GM12878 (cell line): Measurements from ENCODE around the gene CARD14. TPM values are rescaled to one million over a fixed set of nuclear protein-coding genes. Genes with fewer than 3 reads are reported as not detected.

Experiments used
- ATAC-seq: fragments of 200-7000 bp; cut with Tn5 transposase; 3 replicates; pipeline ENCODE4 v1.9.1; 2020; ENCODE audit warnings: mild to moderate bottlenecking, moderate library complexity
- BruUV-seq: library from RNA; stranded (reverse); fragments of 400-500 nt; replicated peaks from 2 replicates; lab custom pipeline; 2021; lab: Mats Ljungman, UMichigan
- CTCF ChIA-PET: fragments of 300-600 bp; sonication (Branson Sonifier 250); formaldehyde crosslinking; extraction: SDS; loops from one replicate; lab custom pipeline; 2021; ENCODE audit warnings: inconsistent platforms; lab: Yijun Ruan, JAX
- POLR2A ChIA-PET: fragments of 350-600 bp; formaldehyde crosslinking; extraction: SDS; loops from one replicate; lab custom pipeline; 2021; ENCODE audit warnings: inconsistent platforms; lab: Charles Lee
- RAD21 ChIA-PET: fragments of 300-600 bp; sonication (Branson Sonifier 250); formaldehyde crosslinking; loops from one replicate; lab custom pipeline; 2023; ENCODE audit warnings: antibody characterized with exemption; ENCODE audit not compliant: unreplicated experiment; lab: Charles Lee
- SMC1A ChIA-PET: fragments of 300-600 bp; sonication (Branson Sonifier 250); formaldehyde crosslinking; loops from one replicate; lab custom pipeline; 2023; ENCODE audit not compliant: unreplicated experiment, uncharacterized antibody; lab: Charles Lee
- DNase-seq: peaks from one replicate; pipeline ENCODE4 v3.0.0-alpha.2; 2011; ENCODE audit warnings: low read depth, low spot score
- FAIRE-seq: peaks from 3 replicates; lab custom pipeline; 2011; peaks lifted over from hg19 to GRCh38; lab: Jason Lieb, UNC
- H2AFZ ChIP-seq: 2 replicates; pipeline ENCODE4 v1.6.0; 2011; ENCODE audit warnings: low read depth, low read length, control low read depth; ENCODE audit not compliant: control insufficient read depth
- H3K27ac ChIP-seq: 2 replicates; pipeline ENCODE4 v1.5.1; 2011; ENCODE audit warnings: control low read depth; ENCODE audit not compliant: control insufficient read depth, insufficient read depth
- H3K27me3 ChIP-seq, 2 experiments: replicated peaks in 1 of 2; 2 replicates each; pipeline versions ENCODE4 v1.6.0 to v1.6.1; 2011; ENCODE audit warnings: low read length in 1 of 2; ENCODE audit not compliant: control insufficient read depth in 2 of 2, insufficient read depth in 2 of 2
- H3K36me3 ChIP-seq, 2 experiments: 2 replicates each; pipeline ENCODE4 v1.5.1; 2011; ENCODE audit warnings: low read length in 1 of 2; ENCODE audit not compliant: control insufficient read depth in 2 of 2, insufficient read depth in 2 of 2
- H3K4me1 ChIP-seq: 2 replicates; pipeline ENCODE4 v1.6.1; 2011; ENCODE audit warnings: mild to moderate bottlenecking, low read length, moderate library complexity, mixed read lengths; ENCODE audit not compliant: control insufficient read depth, insufficient read depth
- H3K4me2 ChIP-seq: 2 replicates; pipeline ENCODE4 v1.6.0; 2011; ENCODE audit warnings: control low read depth; ENCODE audit not compliant: control insufficient read depth, insufficient read depth
- H3K4me3 ChIP-seq: fragments of 200-600 bp; sonication (generic); 2 replicates; pipeline ENCODE4 v1.5.1; 2016
- H3K79me2 ChIP-seq: 2 replicates; pipeline ENCODE4 v1.6.0; 2011; ENCODE audit warnings: low read length; ENCODE audit not compliant: control insufficient read depth, insufficient read depth
- H3K9ac ChIP-seq: 2 replicates; pipeline ENCODE4 v1.8.0; 2011; ENCODE audit warnings: low read length, control low read depth, mixed read lengths; ENCODE audit not compliant: control insufficient read depth, insufficient read depth
- H3K9me3 ChIP-seq: replicated peaks from 3 replicates; pipeline ENCODE4 v1.5.1; 2011; ENCODE audit warnings: mild to moderate bottlenecking, low read length; ENCODE audit not compliant: control insufficient read depth, insufficient read depth
- H4K20me1 ChIP-seq: 2 replicates; pipeline ENCODE4 v1.6.0; 2011; ENCODE audit not compliant: control insufficient read depth, insufficient read depth
- BCL11A ChIP-seq: IDR thresholded peaks from 2 replicates; pipeline ENCODE4 v1.6.1; 2011; ENCODE audit warnings: low read depth, low read length
- CBX5 ChIP-seq: sonication (generic); IDR thresholded peaks from 2 replicates; pipeline ENCODE4 v1.6.1; 2016; ENCODE audit warnings: low read depth, moderate library complexity, mild to moderate bottlenecking, inconsistent platforms
- FOS ChIP-seq: IDR thresholded peaks from 3 replicates; pipeline ENCODE4 v1.6.1; 2011; ENCODE audit warnings: borderline replicate concordance; ENCODE audit not compliant: insufficient read length; ENCODE audit errors: extremely low read depth
- FOXK2 ChIP-seq: fragments of 450-650 bp; IDR thresholded peaks from 2 replicates; pipeline ENCODE4 v1.6.1; 2017; ENCODE audit warnings: mild to moderate bottlenecking, moderate library complexity
- HDAC6 ChIP-seq: fragments of 200-600 bp; sonication (generic); IDR thresholded peaks from one replicate; pipeline ENCODE4 v1.8.0; 2017; ENCODE audit warnings: antibody characterized with exemption; ENCODE audit not compliant: unreplicated experiment
- MEF2A ChIP-seq: IDR thresholded peaks from 2 replicates; pipeline ENCODE4 v1.6.1; 2011; ENCODE audit warnings: low read depth, mild to moderate bottlenecking, low read length, moderate library complexity; ENCODE audit not compliant: insufficient read depth
- MYC ChIP-seq: IDR thresholded peaks from 2 replicates; pipeline ENCODE4 v1.6.1; 2011; ENCODE audit warnings: mild to moderate bottlenecking, low read length, moderate library complexity, inconsistent platforms; ENCODE audit not compliant: insufficient read depth, insufficient replicate concordance, insufficient read length, severe bottlenecking
- NFYB ChIP-seq: IDR thresholded peaks from 2 replicates; pipeline ENCODE4 v1.6.1; 2011; ENCODE audit warnings: low read depth, mild to moderate bottlenecking, low read length, improper control_type of control experiment, moderate library complexity; ENCODE audit not compliant: insufficient read depth
- PAX8 ChIP-seq: fragments of 450-650 bp; IDR thresholded peaks from 2 replicates; pipeline ENCODE4 v1.6.1; 2017; ENCODE audit warnings: mild to moderate bottlenecking, moderate library complexity
- POLR2AphosphoS5 ChIP-seq: IDR thresholded peaks from 2 replicates; pipeline ENCODE4 v1.6.1; 2011; ENCODE audit warnings: mild to moderate bottlenecking, low read length, inconsistent platforms
- SMARCA5 ChIP-seq: fragments of 450-650 bp; IDR thresholded peaks from 2 replicates; pipeline ENCODE4 v1.6.1; 2017; ENCODE audit warnings: mild to moderate bottlenecking
- SREBF1 ChIP-seq: IDR thresholded peaks from 2 replicates; pipeline ENCODE4 v1.6.1; 2012; ENCODE audit warnings: mild to moderate bottlenecking, low read length
- TAF1 ChIP-seq: IDR thresholded peaks from 2 replicates; pipeline ENCODE4 v1.6.1; 2011; ENCODE audit warnings: mild to moderate bottlenecking, low read depth, low read length, borderline replicate concordance
- TARDBP ChIP-seq: IDR thresholded peaks from 2 replicates; pipeline ENCODE4 v1.6.1; 2016; ENCODE audit warnings: borderline replicate concordance
- TCF3 ChIP-seq: IDR thresholded peaks from 2 replicates; pipeline ENCODE4 v1.6.1; 2012; ENCODE audit warnings: low read depth, mild to moderate bottlenecking, low read length, borderline replicate concordance; ENCODE audit not compliant: insufficient read depth
- YBX1 ChIP-seq: fragments of 450-650 bp; IDR thresholded peaks from 2 replicates; pipeline ENCODE4 v1.6.1; 2016; ENCODE audit warnings: antibody characterized with exemption
- WGBS: methylation state at CpG from one replicate; pipeline ENCODE4 v1.1.6; 2016; ENCODE audit warnings: low lambda C conversion rate; ENCODE audit not compliant: insufficient replicate concordance, insufficient coverage; ENCODE audit errors: missing lambda C conversion rate; 5-methylcytosine and 5-hydroxymethylcytosine counted together
- in situ Hi-C: fragments of 300-500 bp; cut with MboI; formaldehyde crosslinking; loops from 9 replicates; pipeline ENCODE4 v1.14.3; 2018; ENCODE audit warnings: mixed read lengths
- intact Hi-C: fragments of 100-400 bp; cut with micrococcal nuclease; formaldehyde crosslinking; loops from one replicate; pipeline ENCODE4 v1.14.2; 2022; ENCODE audit not compliant: unreplicated experiment
- polyA plus RNA-seq, 11 experiments: library from polyadenylated mRNA; depleted of rRNA in 4 of 11; unstranded in 6 of 11; stranded (reverse) in 5 of 11; fragments of >200 nt; fragmentation: Nextera tagmentation in 4 of 11; fragmentation: Illumina TruSeq in 1 of 11; extraction: Ambion mirVana in 4 of 11; extraction: Trizol in 1 of 11; gene quantifications; 1 replicate in 1 of 11; 2 replicates in 10 of 11; pipeline versions ENCODE4 v1.2.1 to v1.2.3, GENCODE V29; 2011 to 2016; ENCODE audit warnings: inconsistent platforms in 2 of 11, missing spikeins in 2 of 11, low read depth in 1 of 11
- total RNA-seq, 4 experiments: library from RNA; depleted of rRNA in 3 of 4; stranded (reverse); fragments of >200 nt in 3 of 4; fragmentation: Illumina TruSeq in 1 of 4; extraction: Trizol in 1 of 4; gene quantifications; 2 replicates each; pipeline versions ENCODE4 v1.2.1 to v1.2.3, GENCODE V29; 2013 to 2021
- TF ChIP-seq, protein P1 (sequence below): fragments of 450-650 bp; IDR thresholded peaks from 2 replicates; pipeline ENCODE4 v1.6.1; 2017; ENCODE audit warnings: mild to moderate bottlenecking, low read depth, inconsistent platforms; ENCODE audit not compliant: poor library complexity, severe bottlenecking
- TF ChIP-seq, protein P2 (sequence below): IDR thresholded peaks from 2 replicates; pipeline ENCODE4 v1.6.1; 2011; ENCODE audit warnings: borderline replicate concordance, low read depth, mild to moderate bottlenecking, moderate library complexity, mixed read lengths, low read length; ENCODE audit not compliant: insufficient read depth; ENCODE audit errors: extremely low read length
- TF ChIP-seq, protein P3 (sequence below): fragments of 450-650 bp; IDR thresholded peaks from 2 replicates; pipeline ENCODE4 v1.6.1; 2014; ENCODE audit warnings: mild to moderate bottlenecking
- TF ChIP-seq, protein P4 (sequence below): IDR thresholded peaks from 2 replicates; pipeline ENCODE4 v1.6.1; 2011; ENCODE audit warnings: low read depth, low read length, improper control_type of control experiment, borderline replicate concordance

Gene CARD14
- total and polyA plus RNA-seq, 10 of the 15 experiments (the other 5 are each of a cell fraction or from before 2014, with no cell fraction given): 0.08 to 0.15 TPM; not detected in 8

DNA sequence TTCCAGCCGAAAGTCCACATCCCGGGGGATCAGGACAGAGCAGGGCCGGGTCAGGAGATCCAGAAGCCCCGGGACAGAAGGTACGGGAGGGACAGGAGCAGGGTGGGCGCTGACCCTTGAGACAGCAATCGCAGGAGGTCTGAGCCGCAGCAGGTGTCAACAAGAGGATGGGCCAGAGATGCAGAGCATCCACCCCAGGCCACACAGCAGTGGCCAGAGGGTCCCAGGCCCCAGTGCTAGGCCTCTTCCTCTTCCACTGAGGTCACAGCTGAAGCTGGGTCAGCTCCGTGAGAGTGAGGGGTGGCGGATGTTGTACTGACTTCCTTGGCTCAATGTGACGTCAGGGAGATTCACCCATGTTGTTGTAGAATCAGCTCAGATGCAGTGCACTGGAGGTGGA is 82.1 kb downstream of the CARD14 start:
- Histone ChIP-seq H3K9me3 (no peaks in the 10 kb centered on the region), H2AFZ (no peak overlapping the region), H4K20me1 (no peaks in the 10 kb centered on the region), H3K9ac (no peak overlapping the region), H3K4me3 (no peak overlapping the region), H3K36me3 (no peaks in the 10 kb centered on the region), H3K79me2 (no peaks in the 10 kb centered on the region), H3K4me2 (no peak overlapping the region), H3K27me3 (no peaks in the 10 kb centered on the region), H3K27ac (no peak overlapping the region), H3K4me1 (peaks cover 16% of the 10 kb centered on the region)
- ChIA-PET CTCF (interaction anchor here (1.2 kb wide), 1 partner anchor 56 kb away, joined by 4 read pairs; no protein-coding TSS in a partner anchor), RAD21 (interaction anchor here (0.8 kb wide), 1 partner anchor 57 kb away, joined by 3 read pairs; no protein-coding TSS in a partner anchor), SMC1A (interaction anchor here (0.6 kb wide), 1 partner anchor 1784 kb away, joined by 3 read pairs; no protein-coding TSS in a partner anchor), POLR2A (no interaction called here)
- BruUV-seq: no TSS peak
- no peak for FAIRE-seq
- intact Hi-C loops (loop anchor here (5.0 kb wide), 1 partner anchor 35 kb away; no protein-coding TSS in a partner anchor), in situ Hi-C loops (no loop called here)
- no peak for TF ChIP-seq SREBF1
- no peak for TF ChIP-seq TCF3
- TF ChIP-seq PAX8: no peak
- TF ChIP-seq, protein P1, sequence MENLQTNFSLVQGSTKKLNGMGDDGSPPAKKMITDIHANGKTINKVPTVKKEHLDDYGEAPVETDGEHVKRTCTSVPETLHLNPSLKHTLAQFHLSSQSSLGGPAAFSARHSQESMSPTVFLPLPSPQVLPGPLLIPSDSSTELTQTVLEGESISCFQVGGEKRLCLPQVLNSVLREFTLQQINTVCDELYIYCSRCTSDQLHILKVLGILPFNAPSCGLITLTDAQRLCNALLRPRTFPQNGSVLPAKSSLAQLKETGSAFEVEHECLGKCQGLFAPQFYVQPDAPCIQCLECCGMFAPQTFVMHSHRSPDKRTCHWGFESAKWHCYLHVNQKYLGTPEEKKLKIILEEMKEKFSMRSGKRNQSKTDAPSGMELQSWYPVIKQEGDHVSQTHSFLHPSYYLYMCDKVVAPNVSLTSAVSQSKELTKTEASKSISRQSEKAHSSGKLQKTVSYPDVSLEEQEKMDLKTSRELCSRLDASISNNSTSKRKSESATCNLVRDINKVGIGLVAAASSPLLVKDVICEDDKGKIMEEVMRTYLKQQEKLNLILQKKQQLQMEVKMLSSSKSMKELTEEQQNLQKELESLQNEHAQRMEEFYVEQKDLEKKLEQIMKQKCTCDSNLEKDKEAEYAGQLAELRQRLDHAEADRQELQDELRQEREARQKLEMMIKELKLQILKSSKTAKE: no peak
- no peak for TF ChIP-seq POLR2AphosphoS5
- TF ChIP-seq YBX1: no peak
- TF ChIP-seq FOS: no peak
- no peak for TF ChIP-seq HDAC6
- TF ChIP-seq CBX5: no peak
- TF ChIP-seq, protein P2, sequence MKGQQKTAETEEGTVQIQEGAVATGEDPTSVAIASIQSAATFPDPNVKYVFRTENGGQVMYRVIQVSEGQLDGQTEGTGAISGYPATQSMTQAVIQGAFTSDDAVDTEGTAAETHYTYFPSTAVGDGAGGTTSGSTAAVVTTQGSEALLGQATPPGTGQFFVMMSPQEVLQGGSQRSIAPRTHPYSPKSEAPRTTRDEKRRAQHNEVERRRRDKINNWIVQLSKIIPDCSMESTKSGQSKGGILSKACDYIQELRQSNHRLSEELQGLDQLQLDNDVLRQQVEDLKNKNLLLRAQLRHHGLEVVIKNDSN: no peak
- no peak for TF ChIP-seq TAF1
- no peak for TF ChIP-seq TARDBP
- TF ChIP-seq, protein P3, sequence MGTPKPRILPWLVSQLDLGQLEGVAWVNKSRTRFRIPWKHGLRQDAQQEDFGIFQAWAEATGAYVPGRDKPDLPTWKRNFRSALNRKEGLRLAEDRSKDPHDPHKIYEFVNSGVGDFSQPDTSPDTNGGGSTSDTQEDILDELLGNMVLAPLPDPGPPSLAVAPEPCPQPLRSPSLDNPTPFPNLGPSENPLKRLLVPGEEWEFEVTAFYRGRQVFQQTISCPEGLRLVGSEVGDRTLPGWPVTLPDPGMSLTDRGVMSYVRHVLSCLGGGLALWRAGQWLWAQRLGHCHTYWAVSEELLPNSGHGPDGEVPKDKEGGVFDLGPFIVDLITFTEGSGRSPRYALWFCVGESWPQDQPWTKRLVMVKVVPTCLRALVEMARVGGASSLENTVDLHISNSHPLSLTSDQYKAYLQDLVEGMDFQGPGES: no peak
- TF ChIP-seq NFYB: no peak
- TF ChIP-seq FOXK2: no peak
- no peak for TF ChIP-seq MYC
- TF ChIP-seq BCL11A: no peak
- TF ChIP-seq, protein P4, sequence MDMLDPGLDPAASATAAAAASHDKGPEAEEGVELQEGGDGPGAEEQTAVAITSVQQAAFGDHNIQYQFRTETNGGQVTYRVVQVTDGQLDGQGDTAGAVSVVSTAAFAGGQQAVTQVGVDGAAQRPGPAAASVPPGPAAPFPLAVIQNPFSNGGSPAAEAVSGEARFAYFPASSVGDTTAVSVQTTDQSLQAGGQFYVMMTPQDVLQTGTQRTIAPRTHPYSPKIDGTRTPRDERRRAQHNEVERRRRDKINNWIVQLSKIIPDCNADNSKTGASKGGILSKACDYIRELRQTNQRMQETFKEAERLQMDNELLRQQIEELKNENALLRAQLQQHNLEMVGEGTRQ: no peak
- TF ChIP-seq MEF2A: no peak
- TF ChIP-seq SMARCA5: no peak
- ATAC-seq: no peak
- 76% methylated on average over 11 of the region's 11 CpGs for WGBS
- no peak for DNase-seq
